22Rv1 (cell line): ENCODE measurements around the gene CGB8.

Source experiments
- H3K27ac ChIP-seq: fragments of 450-650 bp; 2 replicates; pipeline ENCODE4 v1.5.1; 2017
- CTCF ChIP-seq: fragments of 450-650 bp; IDR thresholded peaks from 2 replicates; pipeline ENCODE4 v1.5.1; 2017; ENCODE audit warnings: mild to moderate bottlenecking
- ZFX ChIP-seq: fragments of 450-650 bp; IDR thresholded peaks from 2 replicates; pipeline ENCODE4 v1.6.1; 2017; ENCODE audit warnings: antibody characterized with exemption, borderline replicate concordance

CGB8 gene

GRCh38 chr19:49071860-49072547 lies 23.1 kb upstream of the CGB8 start:
- TF ChIP-seq CTCF (no peak), ZFX (no peak)
- H3K27ac ChIP-seq: no peak overlapping the region

GRCh38 chr19:49070416-49070815 lies 21.5 kb upstream of the CGB8 start:
- no peak overlapping the region for H3K27ac ChIP-seq
- TF ChIP-seq ZFX (no peak), CTCF (no peak)

- H3K27ac ChIP-seq: no peak overlapping the region
Observed at GRCh38 chr19:49069026-49069425, 20.1 kb upstream of the CGB8 start.

GRCh38 chr19:49067554-49067953 lies 18.6 kb upstream of the CGB8 start:
- TF ChIP-seq ZFX: no peak
- TF ChIP-seq CTCF: no peak
- H3K27ac ChIP-seq: no peak overlapping the region

More at GRCh38 chr19:49069026-49069425, 20.1 kb upstream of the CGB8 start:
- TF ChIP-seq CTCF (no peak), ZFX (no peak)

GRCh38 chr19:49065905-49066512 lies 17.1 kb upstream of the CGB8 start:
- TF ChIP-seq CTCF: no peak
- TF ChIP-seq ZFX: no peak
- no peak overlapping the region for H3K27ac ChIP-seq

- H3K27ac ChIP-seq: no peak within 1 kb of the TSS
Observed at GRCh38 chr19:49064768-49065611, 16.1 kb upstream of the CGB8 start, which contains the start of gene NTF4. NTF4 (minus strand) TSS chr19:49064818; CDS start chr19:49061997, 2,821 bp downstream.

More at GRCh38 chr19:49064768-49065611, 16.1 kb upstream of the CGB8 start, which contains the start of gene NTF4:
- TF ChIP-seq ZFX (no peak), CTCF (peak; percentile 24)
